Lower leg skin (tissue), 3 donors: ENCODE measurements around the gene CYTH1.

Experiments used
- POLR2A ChIP-seq, 2 donors: fragments of 450-650 bp; IDR thresholded peaks; one replicate each; pipeline ENCODE4 v1.6.1; 2016 to 2017; ENCODE audit warnings: antibody characterized with exemption in 2 of 2, mild to moderate bottlenecking in 1 of 2, moderate library complexity in 1 of 2
- TF ChIP-seq, protein P1 (sequence below), 3 donors: fragments of 450-650 bp; IDR thresholded peaks; one replicate each; pipeline ENCODE4 v1.5.1; 2016; ENCODE audit warnings: antibody characterized with exemption in 3 of 3, mild to moderate bottlenecking in 3 of 3, moderate library complexity in 2 of 3

DNA sequence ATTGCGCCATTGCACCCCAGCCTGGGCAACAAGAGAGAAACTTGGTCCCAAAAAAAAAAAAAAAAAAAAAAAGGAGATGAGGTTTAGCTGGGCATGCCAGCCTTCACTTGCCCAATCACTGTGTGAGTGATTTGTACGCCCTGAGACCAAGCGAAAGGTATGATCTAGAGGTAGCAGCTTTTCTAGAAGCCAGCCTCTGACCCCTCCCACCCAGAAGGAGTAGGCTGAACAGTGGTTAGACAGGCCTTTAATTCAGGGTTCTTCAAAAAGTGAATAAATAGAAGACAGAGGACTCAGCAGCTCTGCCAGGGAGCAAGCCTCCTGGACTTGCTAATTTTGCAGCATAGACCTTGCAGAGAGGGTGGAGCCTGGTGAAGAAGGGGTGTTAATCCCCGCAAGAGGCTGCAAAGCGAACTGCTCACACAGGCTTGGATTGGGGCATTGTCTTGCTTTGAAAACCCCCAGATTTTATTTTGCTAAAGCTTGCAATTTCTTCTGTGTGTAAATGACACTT lies 7.1 kb upstream of the CYTH1 start:
- TF ChIP-seq, protein P1, sequence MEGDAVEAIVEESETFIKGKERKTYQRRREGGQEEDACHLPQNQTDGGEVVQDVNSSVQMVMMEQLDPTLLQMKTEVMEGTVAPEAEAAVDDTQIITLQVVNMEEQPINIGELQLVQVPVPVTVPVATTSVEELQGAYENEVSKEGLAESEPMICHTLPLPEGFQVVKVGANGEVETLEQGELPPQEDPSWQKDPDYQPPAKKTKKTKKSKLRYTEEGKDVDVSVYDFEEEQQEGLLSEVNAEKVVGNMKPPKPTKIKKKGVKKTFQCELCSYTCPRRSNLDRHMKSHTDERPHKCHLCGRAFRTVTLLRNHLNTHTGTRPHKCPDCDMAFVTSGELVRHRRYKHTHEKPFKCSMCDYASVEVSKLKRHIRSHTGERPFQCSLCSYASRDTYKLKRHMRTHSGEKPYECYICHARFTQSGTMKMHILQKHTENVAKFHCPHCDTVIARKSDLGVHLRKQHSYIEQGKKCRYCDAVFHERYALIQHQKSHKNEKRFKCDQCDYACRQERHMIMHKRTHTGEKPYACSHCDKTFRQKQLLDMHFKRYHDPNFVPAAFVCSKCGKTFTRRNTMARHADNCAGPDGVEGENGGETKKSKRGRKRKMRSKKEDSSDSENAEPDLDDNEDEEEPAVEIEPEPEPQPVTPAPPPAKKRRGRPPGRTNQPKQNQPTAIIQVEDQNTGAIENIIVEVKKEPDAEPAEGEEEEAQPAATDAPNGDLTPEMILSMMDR (IDR thresholded peaks at IDR 0.05): no peak
- TF ChIP-seq POLR2A (IDR thresholded peaks at IDR 0.05): no peak
